Smooth muscle cell of the brain vasculature (primary cell): ENCODE data around the gene COMMD7.

Experiments
- DNase-seq: peaks from one replicate; pipeline ENCODE4 v3.0.0-alpha.2; 2012; ENCODE audit warnings: low read depth, low spot score

COMMD7 gene

GRCh38 chr20:32743237-32744112 is at the start of gene COMMD7:
TSS of gene COMMD7 (minus strand) at chr20:32743467. CDS start at chr20:32743391, 76 bp downstream.
- no peak for DNase-seq

- no peak for DNase-seq
These were observed 49.6 kb upstream of the COMMD7 start for GRCh38 chr20:32792731-32793458.

- DNase-seq: no peak
These were observed 49.0 kb upstream of the COMMD7 start for GRCh38 chr20:32792316-32792715.

- DNase-seq: no peak
These were observed 47.4 kb upstream of the COMMD7 start for GRCh38 chr20:32790751-32791057.

- DNase-seq: no peak
These were observed 46.9 kb upstream of the COMMD7 start for GRCh38 chr20:32789896-32790750.

- no peak for DNase-seq
These were observed 43.9 kb upstream of the COMMD7 start for GRCh38 chr20:32787168-32787567.

- DNase-seq: no peak
These were observed 42.9 kb upstream of the COMMD7 start for GRCh38 chr20:32786059-32786760.

- no peak for DNase-seq
These were observed 41.3 kb upstream of the COMMD7 start for GRCh38 chr20:32784369-32785080.

GRCh38 chr20:32780749-32781655 is 37.7 kb upstream of the COMMD7 start:
- DNase-seq: no peak

- DNase-seq: no peak
These were observed 37.0 kb upstream of the COMMD7 start for GRCh38 chr20:32780278-32780677.

GRCh38 chr20:32779500-32780211 is 36.4 kb upstream of the COMMD7 start:
- no peak for DNase-seq

- DNase-seq: no peak
These were observed 34.1 kb upstream of the COMMD7 start for GRCh38 chr20:32777177-32777956.

- DNase-seq: no peak
These were observed 32.2 kb upstream of the COMMD7 start for GRCh38 chr20:32775336-32775991.

- DNase-seq: no peak
These were observed 30.6 kb upstream of the COMMD7 start for GRCh38 chr20:32773855-32774254.

- DNase-seq: no peak
These were observed 30.0 kb upstream of the COMMD7 start for GRCh38 chr20:32773223-32773622.

GRCh38 chr20:32772046-32772445 is 28.8 kb upstream of the COMMD7 start:
- DNase-seq: no peak

GRCh38 chr20:32767418-32768198 is 24.3 kb upstream of the COMMD7 start:
- no peak for DNase-seq
